ENCODE measurements around the gene SOX4.

DNA sequence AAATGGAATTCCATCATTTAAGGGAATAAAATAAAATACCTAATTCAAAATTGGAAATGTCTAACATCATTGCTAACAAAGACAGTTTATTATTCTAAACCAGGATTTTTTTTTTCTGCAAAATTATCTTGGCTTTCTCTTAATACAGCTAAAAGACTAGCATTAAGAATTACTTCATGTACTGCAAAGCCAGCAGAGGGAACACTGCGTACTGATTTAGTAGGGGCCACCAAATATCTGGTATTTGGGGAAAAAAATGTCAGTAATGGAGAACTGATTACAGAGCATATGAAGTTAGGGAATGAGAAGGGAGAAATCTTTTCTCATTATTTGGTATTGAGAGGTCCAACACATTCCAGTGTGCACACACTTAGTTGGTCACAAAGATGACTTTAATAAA lies 3.2 kb upstream of the SOX4 start:
- TF ChIP-seq, protein P1, sequence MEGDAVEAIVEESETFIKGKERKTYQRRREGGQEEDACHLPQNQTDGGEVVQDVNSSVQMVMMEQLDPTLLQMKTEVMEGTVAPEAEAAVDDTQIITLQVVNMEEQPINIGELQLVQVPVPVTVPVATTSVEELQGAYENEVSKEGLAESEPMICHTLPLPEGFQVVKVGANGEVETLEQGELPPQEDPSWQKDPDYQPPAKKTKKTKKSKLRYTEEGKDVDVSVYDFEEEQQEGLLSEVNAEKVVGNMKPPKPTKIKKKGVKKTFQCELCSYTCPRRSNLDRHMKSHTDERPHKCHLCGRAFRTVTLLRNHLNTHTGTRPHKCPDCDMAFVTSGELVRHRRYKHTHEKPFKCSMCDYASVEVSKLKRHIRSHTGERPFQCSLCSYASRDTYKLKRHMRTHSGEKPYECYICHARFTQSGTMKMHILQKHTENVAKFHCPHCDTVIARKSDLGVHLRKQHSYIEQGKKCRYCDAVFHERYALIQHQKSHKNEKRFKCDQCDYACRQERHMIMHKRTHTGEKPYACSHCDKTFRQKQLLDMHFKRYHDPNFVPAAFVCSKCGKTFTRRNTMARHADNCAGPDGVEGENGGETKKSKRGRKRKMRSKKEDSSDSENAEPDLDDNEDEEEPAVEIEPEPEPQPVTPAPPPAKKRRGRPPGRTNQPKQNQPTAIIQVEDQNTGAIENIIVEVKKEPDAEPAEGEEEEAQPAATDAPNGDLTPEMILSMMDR (IDR thresholded peaks at IDR 0.05) = no peak
- TF ChIP-seq POLR2A (IDR thresholded peaks at IDR 0.05) = no peak
